Activated CD4-positive, alpha-beta T cell treated with anti-CD3 and anti-CD28 coated beads, Interleukin-10, Interleukin-2, amounts not matched to agents 100 ng/mL and 50 ng/mL, durations not matched to agents 16 hours and 8 hours (primary cell): ENCODE results near the gene CPNE1.
"Not testable (repeated sequence)": the region's sequence is repeated elsewhere in the genome, so short reads cannot be mapped to it uniquely, and the experiment has no call there.

Experiments used
- DNase-seq: peaks from one replicate; pipeline ENCODE4 v3.0.0-alpha.2; 2020

CPNE1 gene

DNA sequence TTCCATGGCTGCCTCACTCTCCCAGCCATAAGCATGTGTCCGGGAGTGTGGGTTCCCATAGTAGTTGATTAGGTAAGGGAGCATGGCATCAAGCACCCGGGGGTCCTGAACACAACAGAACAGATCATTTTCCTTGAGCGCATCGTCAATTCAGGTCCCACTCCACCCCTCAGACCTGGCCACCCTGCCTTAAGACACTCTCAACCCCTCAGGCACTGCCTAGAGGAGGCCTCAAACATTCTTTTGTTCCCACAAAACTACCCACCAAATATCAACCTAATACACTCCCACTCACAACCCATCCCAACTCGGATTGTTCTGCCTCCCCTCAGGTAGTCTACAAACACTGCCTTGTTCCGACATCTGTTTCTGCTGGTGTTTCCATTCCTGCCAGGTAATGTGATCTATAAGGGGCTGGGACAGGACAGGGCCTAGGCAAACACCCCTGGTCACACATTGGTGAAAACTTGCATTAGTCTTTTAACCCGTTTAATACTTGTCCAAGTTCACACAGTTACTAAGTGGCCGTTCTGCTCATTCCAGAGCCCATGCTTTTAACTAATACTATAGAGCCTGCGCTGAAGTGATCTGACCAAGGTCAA is 33.1 kb upstream of the CPNE1 start:
- DNase-seq = no peak

DNA sequence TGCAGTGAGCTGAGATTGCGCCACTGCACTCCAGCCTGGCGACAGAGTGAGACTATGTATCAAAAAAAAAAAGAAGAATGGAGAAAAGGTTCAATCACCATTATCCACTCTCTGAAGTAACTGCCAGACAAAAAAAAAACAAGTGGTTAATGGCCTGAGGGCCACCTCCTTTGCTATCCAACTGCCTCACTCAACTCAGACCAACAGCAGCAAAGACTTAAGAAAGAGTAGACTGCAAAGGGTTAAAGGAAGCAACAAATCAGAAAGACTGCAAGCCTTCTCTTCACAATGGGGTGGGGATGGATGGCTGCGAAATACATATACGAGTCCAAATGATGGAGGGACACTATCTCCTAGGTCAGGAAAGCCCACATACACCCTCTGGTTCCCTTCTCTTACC is 31.3 kb upstream of the CPNE1 start:
- DNase-seq = no peak

DNA sequence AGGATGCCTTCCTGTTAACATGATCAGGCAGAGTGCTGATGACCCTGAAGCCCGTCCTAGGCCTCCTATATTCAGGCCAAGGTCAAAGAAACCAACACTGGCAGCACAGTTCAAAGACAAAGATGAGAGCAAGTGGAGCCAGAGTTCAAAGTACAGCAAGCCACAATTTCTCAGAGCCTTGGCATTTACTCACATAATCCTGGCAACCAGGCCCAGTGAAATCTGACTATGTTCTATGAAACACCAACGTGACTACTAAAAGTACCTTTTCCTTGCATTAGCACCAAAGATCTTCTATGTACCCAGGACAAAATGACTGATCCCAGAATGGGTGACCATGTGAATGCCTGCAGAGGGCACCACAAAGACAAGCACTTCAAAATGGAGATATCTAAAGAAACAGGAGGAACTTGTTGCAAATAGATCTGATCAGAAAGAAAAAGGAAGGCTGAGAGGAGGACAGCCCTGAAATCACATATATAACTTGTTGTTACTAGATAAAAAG is 30.6 kb upstream of the CPNE1 start:
- no peak for DNase-seq

DNA sequence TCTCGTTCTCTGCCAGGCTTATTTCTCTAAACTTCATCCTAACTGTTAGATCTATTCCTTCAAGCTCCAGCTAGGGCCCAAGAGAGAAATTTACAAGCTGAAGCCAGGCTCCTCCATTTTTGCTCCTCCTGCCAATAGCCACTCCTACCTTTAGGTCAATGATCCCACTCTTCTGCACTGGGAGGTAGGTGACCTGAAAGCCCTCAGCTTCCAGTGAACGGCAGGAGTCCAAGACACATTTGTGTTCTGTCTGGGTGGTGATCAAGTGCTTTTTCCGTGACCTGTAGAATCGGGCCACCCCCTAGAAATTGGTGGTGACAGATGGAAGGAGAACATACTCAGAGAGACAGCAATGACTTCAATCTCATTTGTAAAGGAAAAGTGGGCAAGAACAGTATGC is 25.6 kb upstream of the CPNE1 start:
- no peak for DNase-seq

DNA sequence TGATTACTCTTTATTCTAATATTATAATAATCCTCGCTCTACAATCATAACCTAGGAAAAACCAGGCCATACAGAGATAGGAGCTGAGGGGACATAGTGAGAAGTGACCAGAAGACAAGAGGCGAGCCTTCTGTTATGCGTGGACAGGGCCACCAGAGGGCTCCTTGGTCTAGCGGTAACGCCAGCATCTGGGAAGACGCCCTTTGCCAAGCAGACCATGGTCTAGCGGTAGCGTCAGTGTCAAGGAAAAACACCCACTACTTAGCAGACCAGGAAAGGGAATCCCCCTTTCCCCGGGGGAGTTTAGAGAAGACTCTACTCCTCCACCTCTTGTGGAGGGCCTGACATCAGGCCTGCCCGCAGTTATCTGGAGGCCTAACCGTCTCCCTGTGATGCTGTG is 22.2 kb upstream of the CPNE1 start:
- DNase-seq = not testable (repeated sequence)

DNA sequence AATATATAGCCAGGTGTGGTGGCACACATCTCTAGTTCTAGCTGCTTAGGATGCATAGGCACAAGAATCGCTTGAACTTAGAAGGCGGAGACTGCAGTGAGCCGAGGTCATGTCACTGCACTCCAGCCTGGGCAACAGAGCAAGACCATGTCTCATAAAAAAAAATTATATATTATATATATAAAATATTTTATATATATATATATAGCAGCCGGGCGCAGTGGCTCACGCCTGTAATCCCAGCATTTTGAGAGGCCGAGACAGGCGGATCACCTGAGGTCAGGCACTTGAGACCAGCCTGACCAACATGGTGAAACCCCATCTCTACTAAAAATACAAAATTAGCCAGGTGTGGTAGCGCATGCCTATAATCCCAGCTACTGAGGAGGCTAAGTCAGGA is 20.7 kb upstream of the CPNE1 start:
- not testable (repeated sequence) for DNase-seq

DNA sequence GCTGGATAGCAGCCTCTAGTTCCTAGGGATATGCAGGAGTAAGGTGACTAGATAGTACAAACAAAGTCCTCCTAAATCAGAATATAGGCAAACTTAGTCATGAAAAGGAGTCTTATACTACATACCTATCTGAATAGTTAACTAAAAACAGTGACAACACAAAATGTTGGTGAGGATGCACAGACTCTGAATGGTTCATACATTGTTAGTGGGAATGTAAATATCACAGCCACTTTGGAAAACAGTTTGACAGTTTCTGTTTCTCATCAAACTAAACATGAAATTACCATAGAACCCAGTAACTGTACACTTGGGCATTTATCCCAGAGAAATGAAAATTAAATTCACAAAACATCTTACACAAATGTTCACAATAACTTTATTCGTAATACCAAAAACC is 17.3 kb upstream of the CPNE1 start:
- no peak for DNase-seq

DNA sequence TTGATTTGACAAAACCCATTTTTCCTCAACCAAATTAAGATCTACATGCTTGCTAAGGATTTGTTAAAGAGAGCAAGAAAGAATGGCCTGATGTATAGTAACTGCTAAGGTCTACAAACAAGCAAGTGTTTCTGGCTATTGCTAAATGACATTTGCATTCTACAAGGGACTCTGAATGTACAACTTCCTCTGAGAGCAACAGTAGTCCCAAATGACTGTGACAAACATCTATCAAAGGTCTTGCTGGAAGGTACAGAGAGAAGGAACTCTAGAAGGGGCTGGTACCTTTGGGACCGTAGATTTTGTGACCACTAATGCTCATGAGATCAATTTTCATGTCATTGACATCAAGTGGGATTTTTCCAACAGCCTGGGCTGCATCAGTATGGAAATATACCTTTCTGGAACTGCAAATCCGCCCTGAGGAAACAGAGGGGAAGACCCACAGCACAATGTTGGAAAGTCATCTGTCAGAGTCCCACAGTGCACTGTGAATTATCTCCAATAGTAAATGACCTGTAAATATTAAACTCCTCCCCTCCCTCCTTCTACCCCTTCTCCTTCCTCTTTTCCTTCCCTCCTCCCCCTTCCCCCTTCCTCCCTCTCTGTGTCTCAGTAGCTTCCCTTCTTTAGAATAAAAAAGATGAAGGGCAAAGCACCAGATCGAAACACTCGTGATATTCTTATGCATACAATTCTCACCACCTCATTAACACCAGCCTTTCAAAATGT is 15.9 kb upstream of the CPNE1 start:
- DNase-seq = no peak

DNA sequence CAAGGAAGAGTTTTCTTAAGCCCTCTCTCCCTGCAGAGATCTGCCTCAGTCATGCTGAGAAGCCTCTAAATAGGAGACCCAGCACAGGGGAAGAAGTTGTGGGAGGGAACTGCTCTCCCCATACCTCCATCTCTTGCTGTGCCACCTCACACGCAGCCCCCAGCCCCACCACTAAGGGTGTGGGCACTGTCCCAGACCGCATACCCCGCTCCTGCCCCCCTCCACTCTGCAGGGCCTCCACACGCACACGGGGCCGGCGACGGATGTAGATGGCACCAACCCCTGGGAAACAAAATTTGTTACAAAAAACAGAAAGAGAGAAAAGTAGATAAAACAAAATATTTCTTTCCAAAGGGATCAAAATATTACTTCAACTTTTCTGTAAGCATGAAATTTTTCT is 10.2 kb upstream of the CPNE1 start:
- DNase-seq = no peak

DNA sequence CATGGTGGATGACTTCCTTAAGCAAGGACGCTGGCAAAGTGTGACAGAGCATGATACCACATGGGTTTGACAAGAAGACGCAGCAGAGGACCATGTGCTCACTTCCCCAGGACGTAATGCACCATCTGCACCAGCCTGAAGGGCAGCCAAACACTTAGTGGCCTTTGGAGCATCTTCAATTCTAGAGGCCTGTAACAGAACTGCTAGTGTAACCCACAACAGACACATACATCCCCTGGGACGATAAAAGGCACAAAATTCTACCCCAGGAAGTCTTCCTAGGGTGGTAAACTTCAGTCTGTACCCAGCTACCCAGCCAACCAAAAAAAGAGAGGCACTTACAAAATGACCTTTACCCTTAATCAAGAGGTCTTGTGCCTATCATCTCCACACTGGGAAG is 9.2 kb upstream of the CPNE1 start:
- DNase-seq = no peak

DNA sequence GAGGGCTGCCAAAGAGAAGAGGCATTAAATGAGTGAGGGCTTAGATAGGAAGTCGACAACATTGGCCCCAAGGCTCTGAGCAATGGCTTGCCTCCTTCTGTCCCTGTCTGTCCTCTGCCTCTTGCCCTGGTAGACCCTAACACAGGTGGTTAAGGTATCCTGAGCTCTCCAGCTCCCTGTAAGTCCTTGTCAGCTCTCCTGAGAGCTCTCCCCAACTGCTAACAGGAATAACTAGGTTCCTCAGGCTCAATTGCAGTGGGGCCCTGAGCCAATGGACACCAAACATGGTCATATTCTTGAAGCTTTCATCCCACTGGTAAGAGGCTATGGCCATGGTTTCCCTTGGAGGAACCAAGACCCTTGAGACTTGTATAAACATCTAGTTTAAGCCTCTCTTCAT is 5.0 kb upstream of the CPNE1 start:
- DNase-seq = no peak

DNA sequence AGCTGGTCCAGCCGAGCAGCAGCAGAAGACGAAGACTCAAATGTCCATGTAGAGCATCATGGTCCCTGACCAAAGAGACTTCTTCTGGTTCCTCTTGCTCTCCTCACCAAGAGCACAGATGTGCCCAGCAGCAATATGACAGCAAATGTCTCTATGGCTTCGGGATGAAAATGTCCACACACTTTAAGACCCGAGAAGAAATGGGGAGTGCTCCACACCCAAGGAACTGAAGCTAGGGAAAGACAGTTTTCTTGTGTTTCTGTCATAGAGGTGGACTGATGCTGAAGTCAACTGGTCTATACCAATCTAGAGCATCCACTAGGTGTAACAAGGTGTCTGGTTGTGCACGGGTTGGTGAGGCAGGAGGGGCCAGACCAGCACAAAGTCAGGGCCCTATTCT is 4.5 kb upstream of the CPNE1 start:
- no peak for DNase-seq

DNA sequence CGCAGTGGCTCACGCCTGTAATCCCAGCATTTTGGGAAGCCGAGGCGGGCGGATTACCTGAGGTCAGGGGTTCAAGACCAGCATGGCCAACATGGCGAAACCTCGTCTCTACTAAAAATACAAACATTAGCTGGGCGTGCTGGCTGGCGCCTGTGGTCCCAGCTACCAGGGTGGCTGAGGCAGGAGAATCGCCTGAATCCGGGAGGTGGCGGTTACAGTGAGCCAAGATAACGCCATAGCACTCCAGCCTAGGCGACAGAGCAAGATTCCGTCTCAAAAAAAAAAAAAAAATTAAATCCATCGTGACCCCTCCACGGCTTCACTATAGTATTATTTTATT is 1.2 kb upstream of the CPNE1 start:
- DNase-seq = no peak

DNA sequence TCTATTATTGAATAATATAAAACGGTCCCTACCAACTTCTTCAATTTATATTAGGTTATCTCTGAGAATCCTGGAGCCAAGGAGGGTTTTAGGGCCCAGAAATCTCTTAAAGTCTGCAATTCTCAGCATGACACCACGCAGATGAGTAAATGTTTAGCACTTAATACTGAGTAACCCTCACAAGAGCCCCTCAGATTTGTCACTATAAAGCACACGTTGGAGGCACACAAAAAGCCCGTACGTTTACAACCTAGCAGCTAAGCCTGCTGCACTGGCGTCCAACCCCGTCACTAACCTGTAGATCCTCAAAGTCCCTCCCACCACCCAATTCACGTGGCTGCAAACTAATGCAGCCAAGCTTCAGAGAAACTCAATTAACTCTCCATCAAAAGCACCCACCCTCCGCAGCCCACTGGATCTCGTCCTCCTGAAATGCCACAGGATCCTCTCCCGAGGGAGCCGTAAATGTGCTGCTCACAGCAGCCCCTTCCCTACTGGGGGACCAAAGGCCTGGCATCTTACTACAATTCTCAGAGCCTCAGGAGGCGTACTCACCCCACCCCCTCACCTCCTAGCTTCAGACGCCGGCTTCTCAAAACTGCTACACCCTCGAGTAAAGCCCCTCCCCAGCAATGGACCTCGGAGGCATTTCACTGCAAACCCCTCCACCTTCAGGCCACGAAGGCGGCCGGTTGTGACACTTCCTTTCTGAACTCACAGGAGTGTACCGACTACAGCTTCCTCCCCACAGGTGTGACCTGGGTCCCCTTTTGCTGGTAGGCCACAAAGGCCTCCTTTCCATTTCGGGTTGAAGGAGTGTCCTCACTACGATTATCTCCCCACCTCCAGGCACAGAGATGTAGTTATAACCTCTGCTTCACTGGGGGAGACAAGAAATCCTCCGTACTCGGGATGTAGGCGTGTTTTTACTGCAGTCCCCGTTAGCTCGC is 909 bp downstream of the CPNE1 start:
- DNase-seq = peak; percentile 68

DNA sequence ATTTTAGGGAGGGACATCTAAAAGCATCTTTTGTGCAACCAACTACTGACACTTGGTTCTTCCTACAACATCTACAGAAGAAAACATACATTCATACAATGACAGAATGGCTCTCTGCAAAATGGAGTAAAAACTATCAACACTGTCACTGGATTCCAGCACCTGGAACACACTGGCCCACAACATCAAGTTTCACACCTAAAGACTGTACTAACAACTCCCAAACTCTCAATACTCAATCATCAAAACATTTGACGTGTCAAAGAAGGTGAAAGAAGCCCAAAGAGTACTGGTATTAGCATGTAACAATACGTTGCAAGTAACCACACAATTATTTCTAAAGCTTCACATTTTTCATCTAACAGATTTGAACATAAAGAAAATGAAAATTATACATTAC is 2.1 kb downstream of the CPNE1 start:
- peak; percentile 59 for DNase-seq

DNA sequence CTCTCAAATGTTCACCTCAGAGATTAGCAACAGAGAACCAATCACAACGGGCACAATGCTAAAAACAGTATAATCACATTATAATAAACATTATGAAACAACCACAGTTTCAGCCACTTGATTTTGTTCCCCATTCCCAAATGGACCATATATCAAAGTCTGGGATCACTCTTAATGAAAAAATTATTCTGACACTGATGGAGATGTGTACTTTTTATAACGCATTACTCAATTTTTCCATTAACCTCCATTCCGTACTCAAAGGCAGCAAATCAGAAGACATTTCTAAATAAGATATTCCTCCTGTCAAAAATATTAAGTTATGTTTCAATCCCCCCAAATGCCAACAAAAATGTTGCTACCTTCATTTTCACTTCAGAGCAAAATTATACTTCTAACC is 2.8 kb downstream of the CPNE1 start:
- DNase-seq = no peak

DNA sequence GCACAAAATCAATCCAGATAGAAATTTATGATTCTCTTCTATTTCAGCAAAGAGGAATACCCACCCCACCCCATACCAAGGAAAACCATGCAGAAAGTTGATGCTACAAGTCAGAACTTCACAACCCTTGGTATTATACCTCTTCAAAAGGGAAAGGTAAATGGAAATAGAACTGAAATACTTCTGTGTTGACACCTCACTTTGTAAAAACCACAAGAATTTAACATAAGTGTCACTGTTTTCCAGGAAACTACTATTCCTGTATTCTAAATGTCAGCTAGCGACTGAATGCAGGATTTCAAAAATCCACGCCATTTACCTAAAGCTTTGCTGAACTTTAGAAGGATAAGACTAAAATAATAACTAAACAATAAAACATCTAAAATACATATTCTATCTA is 3.6 kb downstream of the CPNE1 start:
- DNase-seq = peak; percentile 53

DNA sequence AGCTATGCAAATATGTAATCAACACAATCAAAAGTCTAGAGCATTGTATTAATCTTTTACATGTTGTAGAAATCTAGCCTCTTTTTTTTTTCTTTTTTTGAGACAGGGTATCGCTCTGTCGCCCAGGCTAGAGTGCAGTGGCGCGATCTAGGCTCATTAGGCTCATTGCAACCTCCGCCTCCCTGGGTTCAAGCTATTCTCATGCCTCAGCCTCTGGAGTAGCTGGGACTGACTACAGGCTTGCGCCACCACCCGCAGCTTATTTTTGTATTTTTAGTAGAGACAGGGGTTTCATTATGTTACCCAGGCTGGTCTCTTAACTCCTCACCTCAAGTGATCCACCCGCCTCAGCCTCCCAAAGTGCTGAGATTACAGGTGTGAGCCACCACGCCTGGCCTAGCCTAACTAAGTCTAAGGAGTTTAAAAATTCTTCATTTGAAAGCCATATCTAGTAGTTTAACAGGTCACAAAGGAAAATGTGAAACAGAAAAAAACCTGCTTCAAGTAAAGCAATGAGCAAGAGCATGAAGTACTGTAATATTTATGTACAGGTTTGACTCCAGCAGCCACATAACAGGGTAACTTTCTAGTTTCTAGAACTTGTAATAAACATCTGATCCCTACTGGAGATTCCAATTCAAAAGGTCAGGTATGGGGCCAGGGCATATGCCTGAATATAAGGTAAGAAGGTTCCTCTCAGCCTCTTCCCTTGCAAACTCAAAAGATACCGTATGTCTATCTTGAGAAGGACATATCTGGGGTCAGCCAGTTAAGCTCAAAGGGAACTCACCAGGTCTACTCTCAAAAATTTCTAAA is 4.4 kb downstream of the CPNE1 start:
- peak; percentile 44 for DNase-seq

DNA sequence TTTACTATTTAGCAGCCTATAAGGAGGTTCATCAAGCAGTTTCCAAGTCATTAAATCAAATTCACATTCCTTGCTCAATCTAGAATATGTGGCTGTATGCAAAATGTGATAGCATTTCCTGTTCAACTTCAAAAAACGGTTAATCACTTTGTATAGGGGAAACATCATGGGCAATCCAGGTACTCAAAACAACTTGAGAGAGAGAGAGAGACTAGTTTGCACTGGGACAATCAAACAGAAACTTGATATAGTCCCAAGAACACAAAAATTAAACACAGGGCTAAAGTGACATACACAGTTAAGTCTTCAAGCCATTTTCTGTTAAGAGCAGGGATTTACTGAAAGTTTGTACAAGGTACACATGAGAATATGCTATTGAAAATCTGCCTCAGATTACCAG is 7.4 kb downstream of the CPNE1 start:
- DNase-seq = no peak

DNA sequence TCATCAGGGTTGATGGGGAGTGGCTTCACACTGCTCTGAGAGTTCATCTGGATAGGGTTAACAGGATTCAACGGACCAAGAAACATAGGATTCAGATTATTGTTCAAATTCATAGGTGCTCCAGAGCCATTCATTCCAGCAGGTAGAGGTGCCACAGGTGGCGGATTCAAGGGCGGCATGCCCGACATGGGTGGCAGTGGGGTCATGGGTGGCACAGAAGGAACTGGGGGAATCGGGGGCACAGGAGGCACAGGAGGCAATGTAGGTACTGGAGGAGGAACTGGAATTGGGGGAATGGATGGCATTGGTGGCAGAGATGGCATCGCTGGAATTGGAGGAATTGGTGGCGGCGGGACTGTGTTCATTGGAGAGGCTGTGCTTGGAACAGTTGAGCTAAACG is 10.3 kb downstream of the CPNE1 start:
- DNase-seq = no peak

DNA sequence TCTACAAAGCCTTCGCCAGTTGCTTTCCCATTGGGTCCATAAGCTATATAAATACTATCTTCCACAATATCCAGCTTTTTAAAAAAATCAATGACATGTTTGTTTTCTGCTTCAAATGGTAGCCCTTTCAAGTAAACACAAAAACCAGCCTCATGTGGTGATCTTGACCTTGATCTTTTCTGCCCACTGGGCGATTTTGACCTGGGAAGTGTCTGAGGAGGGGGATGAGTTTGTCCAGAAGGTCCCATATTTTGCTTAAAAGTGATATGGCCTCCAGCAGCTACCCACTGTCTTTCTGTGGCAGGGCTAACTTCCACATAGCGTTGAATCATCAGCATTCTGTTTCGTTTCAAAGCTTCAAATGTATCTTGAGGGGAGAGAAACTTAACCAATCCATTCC is 10.8 kb downstream of the CPNE1 start:
- DNase-seq = no peak

DNA sequence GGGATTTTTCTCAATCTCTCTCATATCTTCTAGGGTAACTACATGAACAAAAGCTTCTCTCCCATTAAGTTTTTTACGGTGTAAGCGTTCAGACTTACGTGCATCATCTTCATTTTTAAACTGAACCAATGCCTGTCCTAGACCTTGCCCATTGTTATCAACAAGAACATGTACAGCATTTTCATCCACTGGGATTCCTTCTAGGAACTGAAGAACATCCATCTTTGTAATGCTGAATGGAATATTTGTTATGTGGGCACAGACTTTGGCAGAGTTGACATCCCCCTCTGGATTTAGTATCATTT is 11.3 kb downstream of the CPNE1 start:
- DNase-seq = no peak
